ENCODE data around the gene RABGAP1L. TPM values are rescaled to one million over a fixed set of nuclear protein-coding genes. Genes with fewer than 3 reads are reported as not detected.

The RABGAP1L gene
- polyA plus RNA-seq, 3 donors: 35.2 to 75.3 (median 63.3) TPM

- H3K27ac ChIP-seq (ENCODE audit: low read depth in 1 of 2, low read length in 2 of 2): no peak overlapping the region
- no peak overlapping the region for H3K4me2 ChIP-seq (replicated peaks; ENCODE audit: extremely low read depth, low read length, poor library complexity, severe bottlenecking)
- H2AFZ ChIP-seq (ENCODE audit: insufficient read depth, low read depth, low read length, poor library complexity, severe bottlenecking): no peak overlapping the region
- H4K20me1 ChIP-seq (ENCODE audit: insufficient read depth, low read length): no peaks in the 10 kb centered on the region
- no peak overlapping the region for H3K9ac ChIP-seq (ENCODE audit: insufficient read depth, low read length, poor library complexity, severe bottlenecking)
- 98% methylated on average over 5 of the region's 5 CpGs for WGBS (ENCODE audit: insufficient coverage)
- H3K36me3 ChIP-seq (replicated peaks in 1 of 2; ENCODE audit: control insufficient read depth in 1 of 2, insufficient read depth in 2 of 2, low read length in 2 of 2): peaks cover 0 to 4% of the 10 kb centered on the region in 2 donors
- Mint-ChIP-seq H3K4me1 (peaks cover 16% of the 10 kb centered on the region), H3K36me3 (peaks cover 2 to 20% of the 10 kb centered on the region in 2 donors), H3K27me3 (ENCODE audit: low read depth in 3 of 3) (no peaks in the 10 kb centered on the region), H3K4me3 (no peak overlapping the region), H3K9me3 (peaks cover 6 to 31% (median 18%) of the 10 kb centered on the region in 7 donors), H3K27ac (no peak overlapping the region)
- H3K27me3 ChIP-seq (ENCODE audit: control insufficient read depth in 2 of 2, insufficient read depth in 2 of 2, low read length in 2 of 2): no peaks in the 10 kb centered on the region
- no peak for TF ChIP-seq CTCF (IDR thresholded peaks at IDR 0.05)
- peaks cover 36% of the 10 kb centered on the region for H3K79me2 ChIP-seq (ENCODE audit: insufficient read depth, low read length)
- intact Hi-C loops (cut with micrococcal nuclease): no loop called here
- no peak overlapping the region for H3K4me3 ChIP-seq (replicated peaks in 1 of 3; ENCODE audit: low read depth in 2 of 3, low read length in 3 of 3)
- peaks cover 4 to 17% of the 10 kb centered on the region in 2 donors for H3K4me1 ChIP-seq (ENCODE audit: control insufficient read depth in 1 of 2, insufficient read depth in 2 of 2, low read length in 2 of 2)
- no peak for DNase-seq
- H3K9me3 ChIP-seq (replicated peaks in 1 of 2; ENCODE audit: control insufficient read depth in 1 of 2, insufficient read depth in 1 of 2, low read length in 2 of 2): peaks cover 10 to 16% of the 10 kb centered on the region in 2 donors
Measured at GRCh38 chr1:174209347-174210187, 50.2 kb downstream of the RABGAP1L start.

GRCh38 chr1:174211486-174211885 lies 52.2 kb downstream of the RABGAP1L start:
- H3K9me3 ChIP-seq (replicated peaks in 1 of 2; ENCODE audit: control insufficient read depth in 1 of 2, insufficient read depth in 1 of 2, low read length in 2 of 2): peaks cover 8 to 16% of the 10 kb centered on the region in 2 donors
- intact Hi-C loops (cut with micrococcal nuclease): no loop called here
- H3K27ac ChIP-seq (ENCODE audit: low read depth in 1 of 2, low read length in 2 of 2): no peak overlapping the region
- H3K4me1 ChIP-seq (ENCODE audit: control insufficient read depth in 1 of 2, insufficient read depth in 2 of 2, low read length in 2 of 2): peaks cover 1 to 5% of the 10 kb centered on the region in 2 donors
- H3K4me3 Mint-ChIP-seq: no peak overlapping the region
- H3K9ac ChIP-seq (ENCODE audit: insufficient read depth, low read length, poor library complexity, severe bottlenecking): no peak overlapping the region
- H4K20me1 ChIP-seq (ENCODE audit: insufficient read depth, low read length): no peaks in the 10 kb centered on the region
- H3K27ac Mint-ChIP-seq: no peak overlapping the region
- no peak overlapping the region for H3K4me2 ChIP-seq (replicated peaks; ENCODE audit: extremely low read depth, low read length, poor library complexity, severe bottlenecking)
- H3K36me3 ChIP-seq (replicated peaks in 1 of 2; ENCODE audit: control insufficient read depth in 1 of 2, insufficient read depth in 2 of 2, low read length in 2 of 2): peaks cover 0 to 4% of the 10 kb centered on the region in 2 donors
- peaks cover 4% of the 10 kb centered on the region for H3K4me1 Mint-ChIP-seq
- H3K4me3 ChIP-seq (replicated peaks in 1 of 3; ENCODE audit: low read depth in 2 of 3, low read length in 3 of 3): no peak overlapping the region
- H3K36me3 Mint-ChIP-seq: peaks cover 0 to 11% of the 10 kb centered on the region in 2 donors
- no peak for TF ChIP-seq CTCF (IDR thresholded peaks at IDR 0.05)
- no peaks in the 10 kb centered on the region for H3K27me3 ChIP-seq (ENCODE audit: control insufficient read depth in 2 of 2, insufficient read depth in 2 of 2, low read length in 2 of 2)
- no peak for DNase-seq
- H3K9me3 Mint-ChIP-seq: peaks cover 4 to 18% (median 7%) of the 10 kb centered on the region in 7 donors
- H3K79me2 ChIP-seq (ENCODE audit: insufficient read depth, low read length): peaks cover 25% of the 10 kb centered on the region
- H2AFZ ChIP-seq (ENCODE audit: insufficient read depth, low read depth, low read length, poor library complexity, severe bottlenecking): no peak overlapping the region
- no peaks in the 10 kb centered on the region for H3K27me3 Mint-ChIP-seq (ENCODE audit: low read depth in 3 of 3)

Measured in CD14-positive monocyte (primary cell).